Measurements from ENCODE around the gene GNPTAB. TPM values are rescaled to one million over a fixed set of nuclear protein-coding genes. Genes with fewer than 3 reads are reported as not detected.

GNPTAB gene
- total and polyA plus RNA-seq, 2 of the 4 experiments (the other 2 are of a cell fraction), result 16.0 to 24.2 TPM

- H3K27me3 ChIP-seq (ENCODE audit: control insufficient read depth, insufficient read depth, low read length), result no peaks in the 10 kb centered on the region
- ChIA-PET POLR2A (ENCODE audit: unreplicated experiment) (interaction anchor here (0.7 kb wide), 1 partner anchor 58 kb away, joined by 3 read pairs; no protein-coding TSS in a partner anchor), CTCF (interaction anchor here (1.0 to 2.3 kb wide), 2 partner anchors 44 to 45 kb away, joined by 6 read pairs; partner anchors contain the start of gene GNPTAB)
- ATAC-seq (ENCODE audit: low read depth), result no peak
- no peak overlapping the region for H3K4me3 ChIP-seq (ENCODE audit: insufficient read depth, low read depth, low read length)
- no peak overlapping the region for H2AK9ac ChIP-seq (replicated peaks; ENCODE audit: low read depth, low read length, poor library complexity)
- intact Hi-C loops (cut with micrococcal nuclease), result no loop called here
- no peaks in the 10 kb centered on the region; a peak in 2 of 4 replicates for H3K79me1 ChIP-seq (ENCODE audit: low read depth in 1 of 2, low read length in 2 of 2)
- H3K14ac ChIP-seq (replicated peaks; ENCODE audit: low read depth, low read length), result no peak overlapping the region
- H3K4ac ChIP-seq (ENCODE audit: low read depth, low read length), result no peak overlapping the region
- H2BK120ac ChIP-seq (ENCODE audit: low read depth, low read length), result no peak overlapping the region
- no peak overlapping the region for H2BK20ac ChIP-seq (ENCODE audit: low read depth, low read length)
- no peak overlapping the region for H3K18ac ChIP-seq (ENCODE audit: low read depth, low read length)
- DNase-seq, result no peak
- in situ Hi-C loops (cut with MboI; ENCODE audit: low sequenced_read_pairs), result no loop called here
- no peak overlapping the region for H2AK5ac ChIP-seq (ENCODE audit: low read depth, low read length)
- peaks cover 9% of the 10 kb centered on the region for H3K9me1 ChIP-seq (ENCODE audit: insufficient read depth, low read length)
- no TSS peak for BruUV-seq (replicated peaks)
- no peak for TF ChIP-seq ELK1 (IDR thresholded peaks at IDR 0.05; ENCODE audit: borderline replicate concordance, low read depth, low read length)
- no peak for TF ChIP-seq RAD21 (IDR thresholded peaks at IDR 0.05; ENCODE audit: low read length)
- TF ChIP-seq, protein P1, sequence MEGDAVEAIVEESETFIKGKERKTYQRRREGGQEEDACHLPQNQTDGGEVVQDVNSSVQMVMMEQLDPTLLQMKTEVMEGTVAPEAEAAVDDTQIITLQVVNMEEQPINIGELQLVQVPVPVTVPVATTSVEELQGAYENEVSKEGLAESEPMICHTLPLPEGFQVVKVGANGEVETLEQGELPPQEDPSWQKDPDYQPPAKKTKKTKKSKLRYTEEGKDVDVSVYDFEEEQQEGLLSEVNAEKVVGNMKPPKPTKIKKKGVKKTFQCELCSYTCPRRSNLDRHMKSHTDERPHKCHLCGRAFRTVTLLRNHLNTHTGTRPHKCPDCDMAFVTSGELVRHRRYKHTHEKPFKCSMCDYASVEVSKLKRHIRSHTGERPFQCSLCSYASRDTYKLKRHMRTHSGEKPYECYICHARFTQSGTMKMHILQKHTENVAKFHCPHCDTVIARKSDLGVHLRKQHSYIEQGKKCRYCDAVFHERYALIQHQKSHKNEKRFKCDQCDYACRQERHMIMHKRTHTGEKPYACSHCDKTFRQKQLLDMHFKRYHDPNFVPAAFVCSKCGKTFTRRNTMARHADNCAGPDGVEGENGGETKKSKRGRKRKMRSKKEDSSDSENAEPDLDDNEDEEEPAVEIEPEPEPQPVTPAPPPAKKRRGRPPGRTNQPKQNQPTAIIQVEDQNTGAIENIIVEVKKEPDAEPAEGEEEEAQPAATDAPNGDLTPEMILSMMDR (conservative IDR thresholded peaks at IDR 0.05; ENCODE audit: low read depth, low read length), result no peak
- no peak for TF ChIP-seq MXI1 (IDR thresholded peaks at IDR 0.05; ENCODE audit: borderline replicate concordance, low read depth, low read length)
- H4K5ac ChIP-seq (ENCODE audit: low read depth, low read length), result no peak overlapping the region
- H4K91ac ChIP-seq (ENCODE audit: insufficient read depth, low read depth, low read length), result no peak overlapping the region
- no CpG with 5 or more reads among the region's 1 CpG for WGBS, 2 experiments (ENCODE audit: extremely low coverage in 2 of 2, insufficient read length in 1 of 2)
- peaks cover 7% of the 10 kb centered on the region for H3K4me1 ChIP-seq (ENCODE audit: control insufficient read depth, insufficient read depth, low read length)
- dilution Hi-C loops (cut with HindIII; ENCODE audit: low sequenced_read_pairs, unreplicated experiment), result no loop called here
- H3K56ac ChIP-seq (ENCODE audit: extremely low read depth, insufficient read depth, low read length), result no peak overlapping the region
- H3K9ac ChIP-seq (ENCODE audit: low read depth, low read length), result no peak overlapping the region
- no peak overlapping the region for H2BK15ac ChIP-seq (ENCODE audit: low read depth, low read length)
- H3K4me2 ChIP-seq (ENCODE audit: low read depth, low read length), result no peak overlapping the region
- H3K23ac ChIP-seq (ENCODE audit: low read depth, low read length), result no peak overlapping the region
- H3K36me3 ChIP-seq (ENCODE audit: control insufficient read depth, insufficient read depth, low read length), result peaks cover 5% of the 10 kb centered on the region; the same call in 1 of the 2 replicates
- H4K8ac ChIP-seq (ENCODE audit: low read depth in 2 of 2, low read length in 2 of 2), result no peak overlapping the region
- H3K27ac ChIP-seq (ENCODE audit: insufficient read depth, low read length), result no peak overlapping the region; the same call in 1 of the 2 replicates
- no peak overlapping the region for H2AFZ ChIP-seq (replicated peaks; ENCODE audit: low read length, poor library complexity)
- H3K9me3 ChIP-seq (ENCODE audit: control insufficient read depth, insufficient read depth, low read length), result no peaks in the 10 kb centered on the region
- H4K20me1 ChIP-seq (ENCODE audit: insufficient read depth, low read length), result no peaks in the 10 kb centered on the region
- H2BK5ac ChIP-seq (ENCODE audit: low read depth, low read length, poor library complexity, severe bottlenecking), result no peak overlapping the region
Observed at GRCh38 chr12:101785671-101786070, 45.1 kb downstream of the GNPTAB start.
